Liver (tissue), 9 donors: ENCODE measurements around the gene ACP4. TPM values are rescaled to one million over a fixed set of nuclear protein-coding genes. Genes with fewer than 3 reads are reported as not detected.

Experiments
- DNase-seq: peaks from one replicate; pipeline ENCODE4 v3.0.0-alpha.2; 2017; ENCODE audit warnings: low spot score
- H3K27ac ChIP-seq, 2 donors: one replicate each; pipeline ENCODE4 v1.7.0; 2013; ENCODE audit warnings: inconsistent platforms in 2 of 2, low read length in 2 of 2, control low read depth in 1 of 2, low read depth in 1 of 2, mild to moderate bottlenecking in 1 of 2
- H3K27me3 ChIP-seq, 4 donors: one replicate each; pipeline versions ENCODE4 v1.6.1 to v1.7.0; 2013; ENCODE audit warnings: low read length in 3 of 4, inconsistent platforms in 1 of 4, mild to moderate bottlenecking in 1 of 4, moderate library complexity in 1 of 4; ENCODE audit not compliant: control insufficient read depth in 4 of 4, insufficient read depth in 4 of 4
- H3K36me3 ChIP-seq, 4 donors: one replicate each; pipeline versions ENCODE4 v1.6.1 to v1.7.0; 2013; ENCODE audit warnings: low read length in 3 of 4, mild to moderate bottlenecking in 3 of 4, low read depth in 1 of 4, moderate library complexity in 1 of 4; ENCODE audit not compliant: control insufficient read depth in 4 of 4, insufficient read depth in 3 of 4
- H3K4me1 ChIP-seq, 4 donors: one replicate each; pipeline versions ENCODE4 v1.6.1 to v1.7.0; 2013; ENCODE audit warnings: low read length in 3 of 4, mild to moderate bottlenecking in 3 of 4, moderate library complexity in 1 of 4; ENCODE audit not compliant: control insufficient read depth in 4 of 4, insufficient read depth in 4 of 4
- H3K4me3 ChIP-seq, 3 donors: one replicate each; pipeline versions ENCODE4 v1.6.1 to v1.7.0; 2013; ENCODE audit warnings: low read length in 3 of 3, control low read depth in 1 of 3, low read depth in 1 of 3, mild to moderate bottlenecking in 1 of 3
- H3K9ac ChIP-seq, 2 donors: one replicate each; pipeline ENCODE4 v1.7.0; 2013; ENCODE audit warnings: low read length in 2 of 2, mild to moderate bottlenecking in 2 of 2, moderate library complexity in 2 of 2, control low read depth in 1 of 2, low read depth in 1 of 2
- H3K9me3 ChIP-seq, 4 donors: one replicate each; pipeline versions ENCODE4 v1.6.1 to v1.7.0; 2013; ENCODE audit warnings: low read length in 3 of 4; ENCODE audit not compliant: control insufficient read depth in 4 of 4
- ATF3 ChIP-seq: IDR thresholded peaks from 2 replicates; pipeline ENCODE4 v1.6.1; 2016; ENCODE audit warnings: antibody characterized with exemption
- EGR1 ChIP-seq, 2 donors: IDR thresholded peaks; 2 replicates each; pipeline ENCODE4 v1.6.1; 2016 to 2018; ENCODE audit warnings: antibody characterized with exemption in 2 of 2, low read depth in 2 of 2
- FOXA1 ChIP-seq: IDR thresholded peaks from 2 replicates; pipeline ENCODE4 v1.6.1; 2016; ENCODE audit warnings: antibody characterized with exemption
- FOXA2 ChIP-seq: IDR thresholded peaks from 2 replicates; pipeline ENCODE4 v1.6.1; 2016; ENCODE audit warnings: antibody characterized with exemption
- GABPA ChIP-seq, 2 donors: IDR thresholded peaks in 1 of 2; conservative IDR thresholded peaks in 1 of 2; 2 replicates each; pipeline ENCODE4 v1.6.1; 2016; ENCODE audit warnings: antibody characterized with exemption in 2 of 2, mild to moderate bottlenecking in 1 of 2, moderate library complexity in 1 of 2
- HNF4A ChIP-seq, 2 donors: conservative IDR thresholded peaks; 2 replicates each; pipeline ENCODE4 v1.6.1; 2016; ENCODE audit warnings: antibody characterized with exemption in 2 of 2, mild to moderate bottlenecking in 2 of 2
- HNF4G ChIP-seq: IDR thresholded peaks from 2 replicates; pipeline ENCODE4 v1.6.1; 2016; ENCODE audit warnings: antibody characterized with exemption
- JUND ChIP-seq, 2 donors: IDR thresholded peaks; 2 replicates each; pipeline ENCODE4 v1.6.1; 2016; ENCODE audit warnings: antibody characterized with exemption in 2 of 2
- MAX ChIP-seq: IDR thresholded peaks from 2 replicates; pipeline ENCODE4 v1.6.1; 2016; ENCODE audit warnings: antibody characterized with exemption
- NR2F2 ChIP-seq: IDR thresholded peaks from 2 replicates; pipeline ENCODE4 v1.6.1; 2016; ENCODE audit warnings: antibody characterized with exemption
- RAD21 ChIP-seq, 2 donors: IDR thresholded peaks; 2 replicates each; pipeline ENCODE4 v1.6.1; 2016; ENCODE audit warnings: antibody characterized with exemption in 2 of 2, mild to moderate bottlenecking in 2 of 2
- REST ChIP-seq: IDR thresholded peaks from 2 replicates; pipeline ENCODE4 v1.6.1; 2016; ENCODE audit warnings: antibody characterized with exemption, mild to moderate bottlenecking
- RXRA ChIP-seq, 2 donors: IDR thresholded peaks; 2 replicates each; pipeline ENCODE4 v1.6.1; 2017 to 2018; ENCODE audit warnings: antibody characterized with exemption in 2 of 2, mild to moderate bottlenecking in 1 of 2
- SP1 ChIP-seq: IDR thresholded peaks from 2 replicates; pipeline ENCODE4 v1.6.1; 2018; ENCODE audit warnings: antibody characterized with exemption, mild to moderate bottlenecking
- TAF1 ChIP-seq: conservative IDR thresholded peaks from 2 replicates; pipeline ENCODE4 v1.6.1; 2016; ENCODE audit warnings: antibody characterized with exemption, mild to moderate bottlenecking
- YY1 ChIP-seq: IDR thresholded peaks from 2 replicates; pipeline ENCODE4 v1.6.1; 2016; ENCODE audit warnings: antibody characterized with exemption, mild to moderate bottlenecking
- WGBS: extraction: QIAGEN DNeasy Blood & Tissue Kit; methylation state at CpG from one replicate; pipeline ENCODE4 v1.1.7; 2013; 5-methylcytosine and 5-hydroxymethylcytosine counted together
- polyA plus RNA-seq, 2 donors: library from polyadenylated mRNA; stranded (reverse) in 1 of 2; unstranded in 1 of 2; fragments of 200-250 nt in 1 of 2; fragments of >200 nt in 1 of 2; fragmentation: Nextera tagmentation in 1 of 2; extraction: Ambion mirVana in 1 of 2; gene quantifications; one replicate each; pipeline versions ENCODE4 v1.2.1 to v1.2.3, GENCODE V29; 2013 to 2015
- total RNA-seq, 2 donors: library from RNA; depleted of rRNA; stranded (reverse); fragments of >200 nt; gene quantifications; one replicate each; pipeline ENCODE4 v1.2.3, GENCODE V29; 2014
- TF ChIP-seq, protein P1 (sequence below): fragments of 150-350 bp; IDR thresholded peaks from 2 replicates; pipeline ENCODE4 v1.5.1; 2017; ENCODE audit warnings: improper control_type of control experiment, low read depth, low read length; ENCODE audit not compliant: missing input control
- TF ChIP-seq, protein P2 (sequence below): IDR thresholded peaks from 2 replicates; pipeline ENCODE4 v1.6.1; 2016; ENCODE audit warnings: antibody characterized with exemption
- donor health status: healthy.
- donor health status: healthy.
- donor health status: healthy.
- donor health status: healthy.
- donor health status: healthy.

The ACP4 gene
- total and polyA plus RNA-seq, 4 donors, result 0.06 to 0.19 TPM; not detected in 2

DNA sequence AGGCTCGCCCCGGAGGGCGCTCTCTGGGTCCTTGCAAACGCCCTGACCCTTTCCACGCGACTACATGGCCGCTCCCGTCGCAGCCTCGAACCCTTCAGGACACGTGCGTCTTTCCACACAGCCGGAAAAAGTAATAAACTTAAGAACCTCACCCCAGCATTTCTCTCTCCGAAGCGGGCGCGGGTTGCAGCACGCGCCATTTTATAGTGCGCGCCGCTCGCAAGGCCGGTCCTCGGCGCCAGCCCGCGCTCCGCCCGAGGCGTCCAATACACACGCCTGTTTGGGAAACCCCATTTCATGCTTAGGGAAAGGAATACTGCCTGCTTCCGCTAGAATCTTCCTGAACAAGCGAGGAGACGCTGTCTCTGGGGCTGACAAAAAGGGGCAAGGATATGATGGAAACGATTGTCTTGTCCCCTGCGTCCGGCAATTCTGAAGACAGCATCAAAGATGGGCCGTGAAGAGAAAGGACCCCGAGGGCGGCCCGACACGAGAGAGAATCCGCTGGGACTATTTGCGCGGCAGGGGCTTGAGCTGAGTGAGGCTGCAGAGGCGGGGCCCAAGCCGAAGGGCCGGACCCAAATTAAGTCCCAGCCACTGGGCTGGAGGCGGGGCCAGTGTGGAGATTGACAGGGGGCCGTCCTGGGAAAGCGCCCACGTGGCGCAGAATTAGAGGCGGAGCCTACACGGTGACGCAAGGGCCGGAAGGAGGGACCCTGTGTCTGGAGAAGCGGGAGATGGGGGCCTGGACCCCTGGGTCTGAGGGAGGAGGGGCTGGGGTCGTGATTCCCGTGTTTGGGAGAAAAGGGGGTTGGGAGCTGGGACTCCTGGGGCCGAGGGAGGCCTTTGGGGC lies 14.4 kb downstream of the ACP4 start:
- TF ChIP-seq FOXA1 (no peak), RAD21 (IDR thresholded peaks at IDR 0.05) (no peak), MAX (peak; percentile 90), YY1 (peak; percentile 95), NR2F2 (peak; percentile 48), JUND (IDR thresholded peaks at IDR 0.05) (no peak), ATF3 (peak; percentile 94), RXRA (IDR thresholded peaks at IDR 0.05) (peak; percentile 49 to 62), TAF1 (peak; percentile 82), FOXA2 (no peak), HNF4A (conservative IDR thresholded peaks at IDR 0.05) (peak; percentile 38 to 41), HNF4G (no peak), GABPA (IDR thresholded peaks at IDR 0.05 in 1 of 2, conservative IDR thresholded peaks at IDR 0.05 in 1 of 2) (peak in 1 of 2 donors; percentile 70), SP1 (peak; percentile 89), REST (peak; percentile 88), EGR1 (IDR thresholded peaks at IDR 0.05; ENCODE audit: low read depth in 2 of 2) (peak; percentile 38 to 48)
- TF ChIP-seq, protein P1, sequence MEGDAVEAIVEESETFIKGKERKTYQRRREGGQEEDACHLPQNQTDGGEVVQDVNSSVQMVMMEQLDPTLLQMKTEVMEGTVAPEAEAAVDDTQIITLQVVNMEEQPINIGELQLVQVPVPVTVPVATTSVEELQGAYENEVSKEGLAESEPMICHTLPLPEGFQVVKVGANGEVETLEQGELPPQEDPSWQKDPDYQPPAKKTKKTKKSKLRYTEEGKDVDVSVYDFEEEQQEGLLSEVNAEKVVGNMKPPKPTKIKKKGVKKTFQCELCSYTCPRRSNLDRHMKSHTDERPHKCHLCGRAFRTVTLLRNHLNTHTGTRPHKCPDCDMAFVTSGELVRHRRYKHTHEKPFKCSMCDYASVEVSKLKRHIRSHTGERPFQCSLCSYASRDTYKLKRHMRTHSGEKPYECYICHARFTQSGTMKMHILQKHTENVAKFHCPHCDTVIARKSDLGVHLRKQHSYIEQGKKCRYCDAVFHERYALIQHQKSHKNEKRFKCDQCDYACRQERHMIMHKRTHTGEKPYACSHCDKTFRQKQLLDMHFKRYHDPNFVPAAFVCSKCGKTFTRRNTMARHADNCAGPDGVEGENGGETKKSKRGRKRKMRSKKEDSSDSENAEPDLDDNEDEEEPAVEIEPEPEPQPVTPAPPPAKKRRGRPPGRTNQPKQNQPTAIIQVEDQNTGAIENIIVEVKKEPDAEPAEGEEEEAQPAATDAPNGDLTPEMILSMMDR, result no peak
- TF ChIP-seq, protein P2, sequence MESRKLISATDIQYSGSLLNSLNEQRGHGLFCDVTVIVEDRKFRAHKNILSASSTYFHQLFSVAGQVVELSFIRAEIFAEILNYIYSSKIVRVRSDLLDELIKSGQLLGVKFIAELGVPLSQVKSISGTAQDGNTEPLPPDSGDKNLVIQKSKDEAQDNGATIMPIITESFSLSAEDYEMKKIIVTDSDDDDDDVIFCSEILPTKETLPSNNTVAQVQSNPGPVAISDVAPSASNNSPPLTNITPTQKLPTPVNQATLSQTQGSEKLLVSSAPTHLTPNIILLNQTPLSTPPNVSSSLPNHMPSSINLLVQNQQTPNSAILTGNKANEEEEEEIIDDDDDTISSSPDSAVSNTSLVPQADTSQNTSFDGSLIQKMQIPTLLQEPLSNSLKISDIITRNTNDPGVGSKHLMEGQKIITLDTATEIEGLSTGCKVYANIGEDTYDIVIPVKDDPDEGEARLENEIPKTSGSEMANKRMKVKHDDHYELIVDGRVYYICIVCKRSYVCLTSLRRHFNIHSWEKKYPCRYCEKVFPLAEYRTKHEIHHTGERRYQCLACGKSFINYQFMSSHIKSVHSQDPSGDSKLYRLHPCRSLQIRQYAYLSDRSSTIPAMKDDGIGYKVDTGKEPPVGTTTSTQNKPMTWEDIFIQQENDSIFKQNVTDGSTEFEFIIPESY, result peak; percentile 95
- under 1% methylated on average over 62 of the region's 62 CpGs for WGBS
- H3K36me3 ChIP-seq, result peaks cover 0 to 7% (median 1%) of the 10 kb centered on the region in 4 donors

More for the DNA sequence above, 14.4 kb downstream of the ACP4 start:
- Histone ChIP-seq H3K27ac (peak overlapping the region; percentile 97 to 99), H3K4me1 (peaks cover 1 to 22% (median 16%) of the 10 kb centered on the region in 4 donors), H3K9me3 (no peaks in the 10 kb centered on the region), H3K4me3 (peak overlapping the region; percentile 84 to 99 (median 90)), H3K27me3 (no peaks in the 10 kb centered on the region), H3K9ac (peak overlapping the region; percentile 95 to 99)
- peak; percentile 97 for DNase-seq
